ENCODE measurements around the gene ASS1. TPM values are rescaled to one million over a fixed set of nuclear protein-coding genes. Genes with fewer than 3 reads are reported as not detected.
A peak's percentile ranks its signal among the peaks of the same experiment; 100 is the strongest.

Gene ASS1
- total and polyA plus RNA-seq, 2 of the 13 experiments (the other 11 are each of a cell fraction or from before 2014, with no cell fraction given) = 77.6 to 122 TPM

DNA sequence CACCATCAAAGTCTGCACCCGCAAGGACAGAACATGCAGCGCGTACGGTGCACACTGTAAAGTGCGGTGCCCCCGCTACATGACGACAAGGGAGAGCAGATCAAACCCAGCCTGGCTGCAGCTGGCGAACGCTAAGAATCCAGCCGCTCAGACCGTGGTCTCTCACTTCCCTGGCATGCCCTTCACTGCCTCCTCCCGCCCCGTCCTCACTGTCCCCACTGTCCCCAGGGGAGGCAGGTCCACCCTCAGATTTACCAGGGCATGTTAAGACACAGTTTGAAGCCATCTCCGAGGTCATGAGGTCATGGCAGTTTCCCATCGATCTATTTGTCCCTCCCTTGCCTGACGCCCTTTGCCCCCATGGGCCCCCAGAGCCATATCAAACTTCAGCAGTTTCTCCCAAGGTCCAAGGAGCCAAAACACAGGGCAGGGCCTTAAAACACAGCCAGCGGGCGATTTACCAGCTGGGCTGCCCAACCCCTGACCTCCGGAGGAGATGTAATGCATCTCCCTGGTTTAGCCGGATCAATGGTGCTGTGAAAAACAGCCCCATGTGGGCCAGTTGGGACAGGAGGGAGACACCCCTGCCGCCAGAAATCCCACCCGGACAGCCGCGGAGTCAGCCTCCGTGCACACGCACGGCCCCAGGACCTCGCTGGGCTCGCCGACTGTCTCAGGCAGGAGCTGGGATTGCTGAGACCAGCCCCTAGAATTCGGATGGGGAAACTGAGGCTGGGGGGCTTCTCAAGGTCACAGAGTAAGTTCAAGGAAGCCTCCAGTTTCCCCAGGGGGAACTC lies 82.3 kb downstream of the ASS1 start (continued):
- 0 out of 2 replicates have a peak, but pooled peaks have one; percentile 26 for TF ChIP-seq SP5 (CRISPR knock-in tag; IDR thresholded peaks at IDR 0.05; ENCODE audit: borderline replicate concordance, low read depth)
- no peak for TF ChIP-seq REL (CRISPR knock-in tag; conservative IDR thresholded peaks at IDR 0.05)
- TF ChIP-seq XRCC5 (optimal IDR thresholded peaks at IDR 0.05; ENCODE audit: low read length) = no peak
- peak; percentile 47; the same call in 1 of the 2 replicates for TF ChIP-seq SALL2 (CRISPR knock-in tag; IDR thresholded peaks at IDR 0.05)
- no peak for TF ChIP-seq ZNF124 (CRISPR knock-in tag; IDR thresholded peaks at IDR 0.05)
- TF ChIP-seq DMAP1 (CRISPR knock-in tag; IDR thresholded peaks at IDR 0.05) = peak; percentile 44; the same call in 1 of the 2 replicates
- TF ChIP-seq ZIK1 (CRISPR knock-in tag; IDR thresholded peaks at IDR 0.05; ENCODE audit: borderline replicate concordance, low read depth) = peak; percentile 51
- TF ChIP-seq ZNF335 (CRISPR knock-in tag; IDR thresholded peaks at IDR 0.05) = no peak
- TF ChIP-seq TEF (CRISPR knock-in tag; IDR thresholded peaks at IDR 0.05) = no peak
- TF ChIP-seq, protein P1, sequence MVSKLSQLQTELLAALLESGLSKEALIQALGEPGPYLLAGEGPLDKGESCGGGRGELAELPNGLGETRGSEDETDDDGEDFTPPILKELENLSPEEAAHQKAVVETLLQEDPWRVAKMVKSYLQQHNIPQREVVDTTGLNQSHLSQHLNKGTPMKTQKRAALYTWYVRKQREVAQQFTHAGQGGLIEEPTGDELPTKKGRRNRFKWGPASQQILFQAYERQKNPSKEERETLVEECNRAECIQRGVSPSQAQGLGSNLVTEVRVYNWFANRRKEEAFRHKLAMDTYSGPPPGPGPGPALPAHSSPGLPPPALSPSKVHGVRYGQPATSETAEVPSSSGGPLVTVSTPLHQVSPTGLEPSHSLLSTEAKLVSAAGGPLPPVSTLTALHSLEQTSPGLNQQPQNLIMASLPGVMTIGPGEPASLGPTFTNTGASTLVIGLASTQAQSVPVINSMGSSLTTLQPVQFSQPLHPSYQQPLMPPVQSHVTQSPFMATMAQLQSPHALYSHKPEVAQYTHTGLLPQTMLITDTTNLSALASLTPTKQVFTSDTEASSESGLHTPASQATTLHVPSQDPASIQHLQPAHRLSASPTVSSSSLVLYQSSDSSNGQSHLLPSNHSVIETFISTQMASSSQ (IDR thresholded peaks at IDR 0.05; ENCODE audit: low read depth) = no peak
- TF ChIP-seq, protein P1 (CRISPR knock-in tag; IDR thresholded peaks at IDR 0.05; ENCODE audit: borderline replicate concordance) = no peak
- peak; percentile 64; the same call in 1 of the 2 replicates for TF ChIP-seq CREM (IDR thresholded peaks at IDR 0.05)
- TF ChIP-seq CREM (CRISPR knock-in tag; IDR thresholded peaks at IDR 0.05) = no peak
- no peak for TF ChIP-seq HNRNPK (IDR thresholded peaks at IDR 0.05; ENCODE audit: low read depth, low read length, poor library complexity, severe bottlenecking)
- TF ChIP-seq GABPB1 (CRISPR knock-in tag; IDR thresholded peaks at IDR 0.05) = 0 out of 2 replicates have a peak, but pooled peaks have one; percentile 34
- TF ChIP-seq PRMT3 (CRISPR knock-in tag; IDR thresholded peaks at IDR 0.05; ENCODE audit: borderline replicate concordance, low read depth) = no peak
- TF ChIP-seq BATF2 (CRISPR knock-in tag; IDR thresholded peaks at IDR 0.05) = no peak
- TF ChIP-seq, protein P2, sequence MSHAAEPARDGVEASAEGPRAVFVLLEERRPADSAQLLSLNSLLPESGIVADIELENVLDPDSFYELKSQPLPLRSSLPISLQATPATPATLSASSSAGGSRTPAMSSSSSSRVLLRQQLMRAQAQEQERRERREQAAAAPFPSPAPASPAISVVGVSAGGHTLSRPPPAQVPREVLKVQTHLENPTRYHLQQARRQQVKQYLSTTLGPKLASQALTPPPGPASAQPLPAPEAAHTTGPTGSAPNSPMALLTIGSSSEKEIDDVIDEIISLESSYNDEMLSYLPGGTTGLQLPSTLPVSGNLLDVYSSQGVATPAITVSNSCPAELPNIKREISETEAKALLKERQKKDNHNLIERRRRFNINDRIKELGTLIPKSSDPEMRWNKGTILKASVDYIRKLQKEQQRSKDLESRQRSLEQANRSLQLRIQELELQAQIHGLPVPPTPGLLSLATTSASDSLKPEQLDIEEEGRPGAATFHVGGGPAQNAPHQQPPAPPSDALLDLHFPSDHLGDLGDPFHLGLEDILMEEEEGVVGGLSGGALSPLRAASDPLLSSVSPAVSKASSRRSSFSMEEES (CRISPR knock-in tag; IDR thresholded peaks at IDR 0.05) = no peak
- peak; percentile 97 for TF ChIP-seq SALL1 (CRISPR knock-in tag; IDR thresholded peaks at IDR 0.05)
- TF ChIP-seq ATM (IDR thresholded peaks at IDR 0.05; ENCODE audit: borderline replicate concordance) = no peak
- no peak for TF ChIP-seq ZNF432 (CRISPR knock-in tag; IDR thresholded peaks at IDR 0.05; ENCODE audit: borderline replicate concordance)
- no peak for TF ChIP-seq PAF1 (CRISPR knock-in tag; IDR thresholded peaks at IDR 0.05)
- TF ChIP-seq KLF16 (CRISPR knock-in tag; IDR thresholded peaks at IDR 0.05) = peak; percentile 51 to 73; a peak in 1 of 4 replicates
- no peak for TF ChIP-seq NFKB2 (CRISPR knock-in tag; IDR thresholded peaks at IDR 0.05; ENCODE audit: borderline replicate concordance)

Data from HepG2 (cell line).